Measurements from ENCODE around the gene AIG1. TPM values are rescaled to one million over a fixed set of nuclear protein-coding genes. Genes with fewer than 3 reads are reported as not detected.
"Not testable (repeated sequence)": the region's sequence is repeated elsewhere in the genome, so short reads cannot be mapped to it uniquely, and the experiment has no call there.

AIG1 gene
- total RNA-seq, 1 experiment from 2014 or later = 2.2 TPM

DNA sequence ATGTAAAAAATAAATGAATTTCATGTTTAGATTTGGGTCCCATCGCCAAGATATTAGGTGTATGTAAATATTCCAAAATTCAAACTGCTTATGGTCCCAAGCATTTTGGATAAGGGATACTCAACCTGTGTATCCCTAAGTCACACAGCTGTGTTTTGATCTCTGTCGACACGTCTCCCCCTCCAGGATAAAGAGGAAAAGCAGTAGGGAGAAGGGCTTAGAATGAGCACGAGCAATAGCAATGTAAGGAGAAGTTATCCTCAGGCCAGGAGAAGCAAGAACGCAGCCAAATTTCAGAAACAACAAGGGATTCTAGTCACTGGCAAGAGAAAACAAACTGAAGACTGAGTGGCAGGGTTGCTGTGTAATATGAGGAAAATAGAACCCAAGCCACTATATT, 181.2 kb downstream of the AIG1 start:
- DNase-seq (ENCODE audit: low spot score) = no peak
- POLR2A ChIA-PET (ENCODE audit: low non-redundant PET) = no interaction called here
- Histone ChIP-seq H3K36me3 (ENCODE audit: insufficient read depth, low read length, poor library complexity, severe bottlenecking) (no peaks in the 10 kb centered on the region), H3K4me3 (ENCODE audit: low read depth, low read length, poor library complexity, severe bottlenecking) (no peak overlapping the region), H3K27me3 (replicated peaks; ENCODE audit: insufficient read depth, low read depth, low read length, poor library complexity) (no peaks in the 10 kb centered on the region), H3K4me1 (ENCODE audit: insufficient read depth, low read length, poor library complexity, severe bottlenecking) (no peaks in the 10 kb centered on the region), H3K27ac (ENCODE audit: low read depth, low read length, poor library complexity, severe bottlenecking) (no peak overlapping the region), H3K9me3 (ENCODE audit: low read depth, low read length, poor library complexity, severe bottlenecking) (no peaks in the 10 kb centered on the region)
- intact Hi-C loops (cut with micrococcal nuclease; ENCODE audit: unreplicated experiment) = no loop called here
- BruUV-seq (replicated peaks) = no TSS peak
- CTCF ChIA-PET = no interaction called here
- TF ChIP-seq, protein P1, sequence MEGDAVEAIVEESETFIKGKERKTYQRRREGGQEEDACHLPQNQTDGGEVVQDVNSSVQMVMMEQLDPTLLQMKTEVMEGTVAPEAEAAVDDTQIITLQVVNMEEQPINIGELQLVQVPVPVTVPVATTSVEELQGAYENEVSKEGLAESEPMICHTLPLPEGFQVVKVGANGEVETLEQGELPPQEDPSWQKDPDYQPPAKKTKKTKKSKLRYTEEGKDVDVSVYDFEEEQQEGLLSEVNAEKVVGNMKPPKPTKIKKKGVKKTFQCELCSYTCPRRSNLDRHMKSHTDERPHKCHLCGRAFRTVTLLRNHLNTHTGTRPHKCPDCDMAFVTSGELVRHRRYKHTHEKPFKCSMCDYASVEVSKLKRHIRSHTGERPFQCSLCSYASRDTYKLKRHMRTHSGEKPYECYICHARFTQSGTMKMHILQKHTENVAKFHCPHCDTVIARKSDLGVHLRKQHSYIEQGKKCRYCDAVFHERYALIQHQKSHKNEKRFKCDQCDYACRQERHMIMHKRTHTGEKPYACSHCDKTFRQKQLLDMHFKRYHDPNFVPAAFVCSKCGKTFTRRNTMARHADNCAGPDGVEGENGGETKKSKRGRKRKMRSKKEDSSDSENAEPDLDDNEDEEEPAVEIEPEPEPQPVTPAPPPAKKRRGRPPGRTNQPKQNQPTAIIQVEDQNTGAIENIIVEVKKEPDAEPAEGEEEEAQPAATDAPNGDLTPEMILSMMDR (conservative IDR thresholded peaks at IDR 0.05; ENCODE audit: low read depth, low read length) = no peak
- no peak for TF ChIP-seq EZH2 (IDR thresholded peaks at IDR 0.05; ENCODE audit: borderline replicate concordance, low read depth, low read length, poor library complexity, severe bottlenecking)

DNA sequence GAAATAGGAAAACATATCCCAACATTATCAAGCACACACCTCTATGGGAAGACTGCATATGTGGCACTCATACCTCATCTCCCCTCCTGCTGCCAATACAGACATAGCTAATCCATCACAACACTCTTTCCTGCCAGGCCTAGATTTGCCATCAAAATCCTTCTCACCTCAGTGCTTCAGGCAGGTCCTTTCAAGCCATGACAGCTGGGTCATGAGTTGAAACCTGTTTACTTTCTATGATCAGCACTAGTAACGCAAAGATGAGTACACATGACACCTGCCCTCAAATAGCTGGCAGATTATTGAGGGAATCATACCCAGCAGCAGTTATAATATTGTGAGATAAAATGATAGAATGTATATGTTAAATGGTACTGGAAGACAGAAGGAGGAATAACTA, 183.1 kb downstream of the AIG1 start:
- POLR2A ChIA-PET (ENCODE audit: low non-redundant PET) = no interaction called here
- Histone ChIP-seq H3K4me1 (ENCODE audit: insufficient read depth, low read length, poor library complexity, severe bottlenecking) (no peaks in the 10 kb centered on the region), H3K36me3 (ENCODE audit: insufficient read depth, low read length, poor library complexity, severe bottlenecking) (no peaks in the 10 kb centered on the region), H3K27ac (ENCODE audit: low read depth, low read length, poor library complexity, severe bottlenecking) (no peak overlapping the region), H3K27me3 (replicated peaks; ENCODE audit: insufficient read depth, low read depth, low read length, poor library complexity) (no peaks in the 10 kb centered on the region), H3K9me3 (ENCODE audit: low read depth, low read length, poor library complexity, severe bottlenecking) (no peaks in the 10 kb centered on the region), H3K4me3 (ENCODE audit: low read depth, low read length, poor library complexity, severe bottlenecking) (no peak overlapping the region)
- DNase-seq (ENCODE audit: low spot score) = no peak
- no TSS peak for BruUV-seq (replicated peaks)
- CTCF ChIA-PET = no interaction called here
- intact Hi-C loops (cut with micrococcal nuclease; ENCODE audit: unreplicated experiment) = no loop called here
- TF ChIP-seq, protein P1 (conservative IDR thresholded peaks at IDR 0.05; ENCODE audit: low read depth, low read length) = no peak
- TF ChIP-seq EZH2 (IDR thresholded peaks at IDR 0.05; ENCODE audit: borderline replicate concordance, low read depth, low read length, poor library complexity, severe bottlenecking) = no peak

DNA sequence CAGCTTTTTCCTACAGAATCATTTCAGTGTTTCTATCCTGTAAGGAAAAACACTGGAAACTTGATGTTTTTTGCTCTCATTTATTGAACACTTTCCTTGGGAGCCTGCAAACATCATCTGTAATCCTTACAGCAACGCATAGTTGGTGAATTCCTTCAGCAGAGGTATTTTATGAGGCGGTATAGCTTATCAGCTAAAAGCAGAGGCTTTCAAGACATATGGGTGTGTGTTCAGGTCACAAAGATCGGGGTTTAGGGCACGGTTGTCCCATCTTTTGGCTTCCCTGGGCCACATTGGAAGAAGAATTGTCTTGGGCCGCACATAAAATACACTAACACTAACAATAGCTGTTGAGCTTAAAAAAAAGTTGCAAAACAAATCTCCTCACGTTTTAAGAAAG, 185.0 kb downstream of the AIG1 start:
- Histone ChIP-seq H3K27me3 (replicated peaks; ENCODE audit: insufficient read depth, low read depth, low read length, poor library complexity) (no peaks in the 10 kb centered on the region), H3K36me3 (ENCODE audit: insufficient read depth, low read length, poor library complexity, severe bottlenecking) (no peaks in the 10 kb centered on the region), H3K4me1 (ENCODE audit: insufficient read depth, low read length, poor library complexity, severe bottlenecking) (no peaks in the 10 kb centered on the region), H3K4me3 (ENCODE audit: low read depth, low read length, poor library complexity, severe bottlenecking) (no peak overlapping the region), H3K9me3 (ENCODE audit: low read depth, low read length, poor library complexity, severe bottlenecking) (no peaks in the 10 kb centered on the region), H3K27ac (ENCODE audit: low read depth, low read length, poor library complexity, severe bottlenecking) (no peak overlapping the region)
- no peak for DNase-seq (ENCODE audit: low spot score)
- TF ChIP-seq EZH2 (IDR thresholded peaks at IDR 0.05; ENCODE audit: borderline replicate concordance, low read depth, low read length, poor library complexity, severe bottlenecking) = no peak
- TF ChIP-seq, protein P1 (conservative IDR thresholded peaks at IDR 0.05; ENCODE audit: low read depth, low read length) = no peak
- no TSS peak for BruUV-seq (replicated peaks)
- POLR2A ChIA-PET (ENCODE audit: low non-redundant PET) = no interaction called here
- intact Hi-C loops (cut with micrococcal nuclease; ENCODE audit: unreplicated experiment) = no loop called here
- CTCF ChIA-PET = no interaction called here

DNA sequence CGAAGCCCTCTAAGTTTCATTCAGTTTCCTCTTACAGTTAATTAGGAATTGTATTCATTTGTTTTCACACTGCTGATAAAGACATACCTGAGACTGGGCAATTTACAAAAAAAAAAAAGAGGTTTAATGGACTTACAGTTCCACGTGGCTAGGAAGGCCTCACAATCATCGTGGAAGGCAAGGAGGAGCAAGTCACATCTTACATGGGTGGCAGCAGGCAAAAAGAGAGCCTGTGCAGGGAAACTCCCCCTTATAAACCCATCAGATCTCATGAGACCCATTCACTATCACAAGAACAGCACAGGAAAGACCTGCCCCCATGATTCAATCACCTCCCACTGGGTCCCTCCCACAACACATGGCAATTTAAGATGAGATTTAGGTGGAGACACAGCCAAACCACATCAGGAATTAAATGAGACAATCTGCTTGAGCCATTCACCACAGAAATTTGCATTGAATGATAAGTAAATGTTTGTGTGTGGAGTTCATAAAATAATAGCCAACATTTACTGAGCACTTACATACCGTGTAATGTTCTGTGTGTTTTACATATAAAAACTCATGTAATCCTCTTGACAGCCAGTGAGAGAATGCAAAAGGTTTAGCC, 185.6 kb downstream of the AIG1 start:
- intact Hi-C loops (cut with micrococcal nuclease; ENCODE audit: unreplicated experiment); H3K4me1 ChIP-seq (ENCODE audit: insufficient read depth, low read length, poor library complexity, severe bottlenecking); H3K9me3 ChIP-seq (ENCODE audit: low read depth, low read length, poor library complexity, severe bottlenecking); POLR2A ChIA-PET (ENCODE audit: low non-redundant PET); DNase-seq (ENCODE audit: low spot score); BruUV-seq (replicated peaks); H3K4me3 ChIP-seq (ENCODE audit: low read depth, low read length, poor library complexity, severe bottlenecking); CTCF ChIA-PET; H3K27ac ChIP-seq (ENCODE audit: low read depth, low read length, poor library complexity, severe bottlenecking); H3K36me3 ChIP-seq (ENCODE audit: insufficient read depth, low read length, poor library complexity, severe bottlenecking); H3K27me3 ChIP-seq (replicated peaks; ENCODE audit: insufficient read depth, low read depth, low read length, poor library complexity): not testable (repeated sequence)

Data from A673 (cell line).